ENCODE results near the gene PRR33. TPM values are rescaled to one million over a fixed set of nuclear protein-coding genes. Genes with fewer than 3 reads are reported as not detected.

The PRR33 gene
- total RNA-seq, 1 experiment from 2014 or later = not detected

GRCh38 chr11:1868636-1869291, 22.9 kb downstream of the PRR33 start (continued):
- TF ChIP-seq ZBTB33 (IDR thresholded peaks at IDR 0.05; ENCODE audit: extremely low read depth, insufficient replicate concordance, low read length) = no peak
- no peak for TF ChIP-seq SRF (IDR thresholded peaks at IDR 0.05; ENCODE audit: low read depth)
- no peak for TF ChIP-seq YY1 (IDR thresholded peaks at IDR 0.05; ENCODE audit: extremely low read depth, insufficient replicate concordance, low read depth, low read length)
- TF ChIP-seq SIN3A (IDR thresholded peaks at IDR 0.05; ENCODE audit: low read depth) = no peak
- no peak for TF ChIP-seq EZH2 (IDR thresholded peaks at IDR 0.05)
- TF ChIP-seq FOSL1 (IDR thresholded peaks at IDR 0.05; ENCODE audit: low read depth) = no peak
- TF ChIP-seq, protein P1, sequence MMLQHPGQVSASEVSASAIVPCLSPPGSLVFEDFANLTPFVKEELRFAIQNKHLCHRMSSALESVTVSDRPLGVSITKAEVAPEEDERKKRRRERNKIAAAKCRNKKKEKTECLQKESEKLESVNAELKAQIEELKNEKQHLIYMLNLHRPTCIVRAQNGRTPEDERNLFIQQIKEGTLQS (IDR thresholded peaks at IDR 0.05) = no peak
- TF ChIP-seq ZFX (IDR thresholded peaks at IDR 0.05) = no peak

DNA sequence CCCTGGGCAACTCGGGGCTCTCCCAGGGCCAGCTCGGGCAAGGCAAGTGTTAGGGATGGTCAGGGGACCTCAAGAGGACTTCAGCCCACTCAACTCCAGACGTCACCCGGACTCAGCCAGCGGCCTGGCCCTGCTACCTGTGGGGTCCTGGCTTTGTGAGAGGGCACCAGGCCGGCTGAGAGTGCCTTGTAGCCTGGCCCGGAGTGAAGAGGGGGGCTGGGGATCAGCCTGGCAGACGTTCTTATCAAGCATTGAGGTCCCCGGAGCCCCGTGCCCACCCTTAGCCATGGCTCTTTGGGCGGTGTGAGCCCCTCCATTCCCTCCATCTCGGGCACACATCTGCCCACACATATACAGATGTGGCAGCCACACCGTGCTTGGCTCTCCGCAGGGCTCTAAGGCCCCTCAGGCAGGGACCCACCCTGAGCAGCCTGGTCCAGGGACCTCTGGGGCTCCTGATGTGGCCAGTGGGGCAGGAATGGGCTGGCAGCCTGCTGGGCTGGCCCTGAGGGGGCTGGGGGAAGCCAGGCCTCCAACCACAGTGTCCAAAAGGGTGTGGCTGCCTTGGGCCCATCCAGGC, 23.5 kb downstream of the PRR33 start:
- BruUV-seq (replicated peaks) = no TSS peak
- intact Hi-C loops (cut with micrococcal nuclease) = no loop called here
- H3K9ac ChIP-seq (ENCODE audit: low read length) = no peak overlapping the region
- no peak overlapping the region for H2AFZ ChIP-seq (ENCODE audit: low read depth, low read length, poor library complexity, severe bottlenecking)
- no peaks in the 10 kb centered on the region for H3K27me3 ChIP-seq (ENCODE audit: insufficient read depth, low read length)
- H3K9me2 ChIP-seq (ENCODE audit: insufficient read depth) = no peaks in the 10 kb centered on the region
- no peaks in the 10 kb centered on the region for H3K9me3 ChIP-seq (ENCODE audit: control insufficient read depth in 1 of 2, insufficient read depth in 1 of 2, low read depth in 1 of 2, low read length in 2 of 2)
- no peak overlapping the region for H3K27ac ChIP-seq (ENCODE audit: low read depth, low read length)
- ChIA-PET POLR2A (no interaction called here), CTCF (no interaction called here), RAD21 (ENCODE audit: low non-redundant PET in 1 of 2, low total read pairs in 2 of 2, uncharacterized antibody in 2 of 2, unreplicated experiment in 2 of 2) (no interaction called here)
- DNase-seq (ENCODE audit: low read depth, low spot score) (no peak), ATAC-seq (no peak)
- H3K36me3 ChIP-seq (ENCODE audit: control insufficient read depth in 1 of 2, insufficient read depth in 2 of 2, low read length in 2 of 2) = no peaks in the 10 kb centered on the region
- TF ChIP-seq FOSL1 (IDR thresholded peaks at IDR 0.05; ENCODE audit: low read depth) (no peak), ELF1 (IDR thresholded peaks at IDR 0.05; ENCODE audit: borderline replicate concordance, low read depth) (no peak), ZFX (IDR thresholded peaks at IDR 0.05) (no peak), SP1 (IDR thresholded peaks at IDR 0.05; ENCODE audit: low read depth) (no peak), SRF (IDR thresholded peaks at IDR 0.05; ENCODE audit: low read depth) (no peak), ZBTB33 (IDR thresholded peaks at IDR 0.05; ENCODE audit: extremely low read depth, insufficient replicate concordance, low read length) (no peak), POLR2AphosphoS5 (IDR thresholded peaks at IDR 0.05; ENCODE audit: low read depth, low read length) (no peak), ZNF274 (IDR thresholded peaks at IDR 0.05; ENCODE audit: low read depth, low read length) (no peak), YY1 (IDR thresholded peaks at IDR 0.05; ENCODE audit: extremely low read depth, insufficient replicate concordance, low read depth, low read length) (no peak)
- no peak overlapping the region for H3K4me2 ChIP-seq (ENCODE audit: low read length)
- peaks cover 18 to 20% of the 10 kb centered on the region in 2 experiments for H3K4me1 ChIP-seq (ENCODE audit: control insufficient read depth in 1 of 2, insufficient read depth in 2 of 2, low read length in 2 of 2)
- H3K4me3 ChIP-seq (replicated peaks in 1 of 2; ENCODE audit: low read depth in 1 of 2, low read length in 2 of 2) = no peak overlapping the region
- H4K20me1 ChIP-seq (ENCODE audit: insufficient read depth) = no peaks in the 10 kb centered on the region
- no peaks in the 10 kb centered on the region for H3K79me2 ChIP-seq (ENCODE audit: insufficient read depth, low read length)
